Regular cardiac myocyte (primary cell): Measurements from ENCODE around the gene USP12. TPM values are rescaled to one million over a fixed set of nuclear protein-coding genes. Genes with fewer than 3 reads are reported as not detected.

Source experiments
- total RNA-seq: library from RNA; depleted of rRNA; stranded (reverse); fragments of >200 nt; gene quantifications from 2 replicates; pipeline ENCODE4 v1.2.3, GENCODE V29; 2014

USP12 gene
- 37.8 and 44.1 TPM in 2 replicates for total RNA-seq

GRCh38 chr13:27171244-27171826 is at the start of gene USP12:
Gene USP12, minus strand, starts transcription at chr13:27171811. Its CDS starts 172 bp downstream, at chr13:27171639.

Other genes with a start within 250 kb of the USP12 start
- 804 and 890 TPM in 2 replicates for gene RPL21, start 79.7 kb upstream of the USP12 start, total RNA-seq
- gene RASL11A, start 99.0 kb upstream of the USP12 start, total RNA-seq, result 13.8 and 17.4 TPM in 2 replicates